ENCODE data around the gene AGMO.

DNA sequence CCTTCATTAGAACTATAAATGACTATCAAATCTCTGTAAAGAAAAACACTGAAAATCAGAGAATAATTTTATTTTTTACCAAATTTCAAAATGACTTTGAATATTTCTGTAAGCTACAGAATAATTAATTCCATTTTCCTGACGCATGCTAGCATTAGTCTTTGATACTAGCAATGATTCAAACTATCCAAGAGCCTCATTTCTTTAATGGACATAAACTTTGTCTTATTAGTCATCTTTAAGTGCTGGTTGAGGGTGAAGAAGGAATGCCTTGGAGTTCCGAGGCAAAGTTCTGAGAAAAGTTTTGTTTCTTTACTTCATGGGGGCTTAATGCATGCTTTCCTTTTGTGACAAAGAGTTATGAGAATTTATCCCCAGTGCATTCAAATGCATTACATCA, 137.3 kb downstream of the AGMO start:
- TF ChIP-seq, protein P1, sequence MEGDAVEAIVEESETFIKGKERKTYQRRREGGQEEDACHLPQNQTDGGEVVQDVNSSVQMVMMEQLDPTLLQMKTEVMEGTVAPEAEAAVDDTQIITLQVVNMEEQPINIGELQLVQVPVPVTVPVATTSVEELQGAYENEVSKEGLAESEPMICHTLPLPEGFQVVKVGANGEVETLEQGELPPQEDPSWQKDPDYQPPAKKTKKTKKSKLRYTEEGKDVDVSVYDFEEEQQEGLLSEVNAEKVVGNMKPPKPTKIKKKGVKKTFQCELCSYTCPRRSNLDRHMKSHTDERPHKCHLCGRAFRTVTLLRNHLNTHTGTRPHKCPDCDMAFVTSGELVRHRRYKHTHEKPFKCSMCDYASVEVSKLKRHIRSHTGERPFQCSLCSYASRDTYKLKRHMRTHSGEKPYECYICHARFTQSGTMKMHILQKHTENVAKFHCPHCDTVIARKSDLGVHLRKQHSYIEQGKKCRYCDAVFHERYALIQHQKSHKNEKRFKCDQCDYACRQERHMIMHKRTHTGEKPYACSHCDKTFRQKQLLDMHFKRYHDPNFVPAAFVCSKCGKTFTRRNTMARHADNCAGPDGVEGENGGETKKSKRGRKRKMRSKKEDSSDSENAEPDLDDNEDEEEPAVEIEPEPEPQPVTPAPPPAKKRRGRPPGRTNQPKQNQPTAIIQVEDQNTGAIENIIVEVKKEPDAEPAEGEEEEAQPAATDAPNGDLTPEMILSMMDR (IDR thresholded peaks at IDR 0.05), result no peak
- TF ChIP-seq POLR2A (IDR thresholded peaks at IDR 0.05) (no peak), POLR2AphosphoS5 (IDR thresholded peaks at IDR 0.05) (no peak)

Measured in breast epithelium (tissue), 3 donors.